SK-N-SH (cell line): Measurements from ENCODE around the gene SETX.

ENCODE experiments used
- CTCF ChIP-seq: fragments of 200-600 bp; sonication (generic); IDR thresholded peaks from 2 replicates; pipeline ENCODE4 v1.6.1; 2017; ENCODE audit warnings: antibody characterized with exemption, mild to moderate bottlenecking, moderate library complexity
- ELF1 ChIP-seq: IDR thresholded peaks from 2 replicates; pipeline ENCODE4 v1.4.0; 2012
- EP300 ChIP-seq, 2 experiments: IDR thresholded peaks; 2 replicates each; pipeline versions ENCODE4 v1.4.0 to v1.6.1; 2012; ENCODE audit warnings: borderline replicate concordance in 1 of 2, low read depth in 1 of 2, low read length in 1 of 2
- EZH2phosphoT487 ChIP-seq: fragments of 200-600 bp; sonication (generic); IDR thresholded peaks from 2 replicates; pipeline ENCODE4 v1.6.1; 2017; ENCODE audit warnings: low read depth, mixed run types, mild to moderate bottlenecking, antibody characterized with exemption, moderate library complexity, borderline replicate concordance
- IRF3 ChIP-seq: fragments of 150-350 bp; IDR thresholded peaks from 2 replicates; pipeline ENCODE4 v1.6.1; 2016; ENCODE audit warnings: mild to moderate bottlenecking, low read depth, low read length
- MXI1 ChIP-seq: IDR thresholded peaks from 2 replicates; pipeline ENCODE4 v1.6.1; 2012; ENCODE audit warnings: mild to moderate bottlenecking, low read depth, low read length, improper control_type of control experiment
- POLR2AphosphoS5 ChIP-seq: IDR thresholded peaks from 2 replicates; pipeline ENCODE4 v1.6.1; 2012; ENCODE audit warnings: low read depth, low read length
- RCOR1 ChIP-seq: fragments of 150-350 bp; IDR thresholded peaks from 2 replicates; pipeline ENCODE4 v1.6.1; 2017; ENCODE audit warnings: antibody characterized with exemption, low read length
- RFX5 ChIP-seq: IDR thresholded peaks from 2 replicates; pipeline ENCODE4 v1.6.1; 2012; ENCODE audit warnings: mild to moderate bottlenecking, improper control_type of control experiment, low read length
- SMC3 ChIP-seq: IDR thresholded peaks from 2 replicates; pipeline ENCODE4 v1.6.1; 2012; ENCODE audit warnings: low read depth, low read length, improper control_type of control experiment
- TAF1 ChIP-seq: IDR thresholded peaks from 2 replicates; pipeline ENCODE4 v1.6.1; 2012; ENCODE audit warnings: low read depth, mild to moderate bottlenecking, low read length, moderate library complexity, borderline replicate concordance
- TCF12 ChIP-seq: IDR thresholded peaks from 2 replicates; pipeline ENCODE4 v1.4.0; 2012
- YY1 ChIP-seq: IDR thresholded peaks from 2 replicates; pipeline ENCODE4 v1.4.0; 2012; ENCODE audit warnings: low read depth, mild to moderate bottlenecking

- TF ChIP-seq SMC3 (no peak), CTCF (no peak), TAF1 (no peak), RFX5 (no peak), RCOR1 (no peak), POLR2AphosphoS5 (no peak), TCF12 (no peak), EP300 (IDR thresholded peaks at IDR 0.05; ENCODE audit: borderline replicate concordance in 1 of 2, low read depth in 1 of 2, low read length in 1 of 2) (no peak), YY1 (no peak), ELF1 (no peak), EZH2phosphoT487 (no peak), IRF3 (no peak), MXI1 (no peak)
Observed at GRCh38 chr9:132230605-132231004, 124.2 kb downstream of the SETX start.
